Astrocyte (in vitro differentiated cells and primary cell): Measurements from ENCODE around the gene C10orf143.

Experiments used
- EZH2 ChIP-seq: IDR thresholded peaks from 2 replicates; pipeline ENCODE4 v1.6.1; 2012; ENCODE audit warnings: mild to moderate bottlenecking, low read length, inconsistent platforms; ENCODE audit not compliant: insufficient read depth
- TF ChIP-seq, protein P1 (sequence below): IDR thresholded peaks from 2 replicates; pipeline ENCODE4 v1.5.1; 2011; ENCODE audit warnings: low read depth, mild to moderate bottlenecking, inconsistent platforms, low read length, moderate library complexity; ENCODE audit not compliant: insufficient read depth

DNA sequence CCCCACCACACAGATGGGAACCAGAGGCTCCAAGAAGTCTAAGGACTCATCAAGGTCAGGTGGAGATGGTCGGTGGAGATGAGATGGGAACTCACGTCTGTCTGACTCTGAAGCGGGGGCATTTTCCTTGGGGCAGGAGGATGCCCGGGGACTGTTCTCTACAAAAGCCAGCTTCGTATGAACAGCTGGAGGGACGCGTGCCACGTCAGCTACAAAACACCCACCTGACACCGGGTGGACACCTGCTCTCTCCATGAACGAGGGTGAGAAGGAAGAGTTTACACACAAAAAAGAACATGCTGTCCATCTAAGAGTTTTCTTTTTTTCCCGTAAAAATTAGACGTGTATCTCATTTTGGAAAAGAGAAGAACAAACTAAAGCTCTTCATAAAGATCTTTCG is 47.7 kb downstream of the C10orf143 start:
- TF ChIP-seq, protein P1, sequence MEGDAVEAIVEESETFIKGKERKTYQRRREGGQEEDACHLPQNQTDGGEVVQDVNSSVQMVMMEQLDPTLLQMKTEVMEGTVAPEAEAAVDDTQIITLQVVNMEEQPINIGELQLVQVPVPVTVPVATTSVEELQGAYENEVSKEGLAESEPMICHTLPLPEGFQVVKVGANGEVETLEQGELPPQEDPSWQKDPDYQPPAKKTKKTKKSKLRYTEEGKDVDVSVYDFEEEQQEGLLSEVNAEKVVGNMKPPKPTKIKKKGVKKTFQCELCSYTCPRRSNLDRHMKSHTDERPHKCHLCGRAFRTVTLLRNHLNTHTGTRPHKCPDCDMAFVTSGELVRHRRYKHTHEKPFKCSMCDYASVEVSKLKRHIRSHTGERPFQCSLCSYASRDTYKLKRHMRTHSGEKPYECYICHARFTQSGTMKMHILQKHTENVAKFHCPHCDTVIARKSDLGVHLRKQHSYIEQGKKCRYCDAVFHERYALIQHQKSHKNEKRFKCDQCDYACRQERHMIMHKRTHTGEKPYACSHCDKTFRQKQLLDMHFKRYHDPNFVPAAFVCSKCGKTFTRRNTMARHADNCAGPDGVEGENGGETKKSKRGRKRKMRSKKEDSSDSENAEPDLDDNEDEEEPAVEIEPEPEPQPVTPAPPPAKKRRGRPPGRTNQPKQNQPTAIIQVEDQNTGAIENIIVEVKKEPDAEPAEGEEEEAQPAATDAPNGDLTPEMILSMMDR = no peak
- no peak for TF ChIP-seq EZH2
